IPS-15b (cell line): ENCODE data around the gene IL17B.
A peak's percentile ranks its signal among the peaks of the same experiment; 100 is the strongest.

Experiments
- H3K27me3 ChIP-seq: one replicate; pipeline ENCODE4 v1.6.1; 2013; ENCODE audit warnings: low read length; ENCODE audit not compliant: control insufficient read depth, insufficient read depth
- H3K36me3 ChIP-seq: one replicate; pipeline ENCODE4 v1.6.1; 2013; ENCODE audit warnings: low read length; ENCODE audit not compliant: control insufficient read depth, insufficient read depth
- H3K4me1 ChIP-seq: one replicate; pipeline ENCODE4 v1.6.1; 2013; ENCODE audit warnings: mild to moderate bottlenecking, low read length; ENCODE audit not compliant: control insufficient read depth, insufficient read depth
- H3K4me3 ChIP-seq: one replicate; pipeline ENCODE4 v1.5.1; 2013; ENCODE audit warnings: low read depth, low read length
- H3K9ac ChIP-seq: one replicate; pipeline ENCODE4 v1.6.1; 2013; ENCODE audit warnings: low read depth, mild to moderate bottlenecking, low read length
- H3K9me3 ChIP-seq: one replicate; pipeline ENCODE4 v1.6.1; 2013; ENCODE audit warnings: mild to moderate bottlenecking, low read length; ENCODE audit not compliant: control insufficient read depth, insufficient read depth

The IL17B gene

GRCh38 chr5:149370878-149371277 is 8.2 kb downstream of the IL17B start:
- peaks cover 2% of the 10 kb centered on the region for H3K4me1 ChIP-seq
- H3K9me3 ChIP-seq = no peaks in the 10 kb centered on the region
- H3K9ac ChIP-seq = no peak overlapping the region
- no peaks in the 10 kb centered on the region for H3K27me3 ChIP-seq
- no peaks in the 10 kb centered on the region for H3K36me3 ChIP-seq
- no peak overlapping the region for H3K4me3 ChIP-seq

- no peaks in the 10 kb centered on the region for H3K9me3 ChIP-seq
- H3K4me1 ChIP-seq = peaks cover 2% of the 10 kb centered on the region
- H3K4me3 ChIP-seq = no peak overlapping the region
- no peaks in the 10 kb centered on the region for H3K27me3 ChIP-seq
- no peaks in the 10 kb centered on the region for H3K36me3 ChIP-seq
- H3K9ac ChIP-seq = no peak overlapping the region
Observed at GRCh38 chr5:149367972-149368645, 11.0 kb downstream of the IL17B start.

DNA sequence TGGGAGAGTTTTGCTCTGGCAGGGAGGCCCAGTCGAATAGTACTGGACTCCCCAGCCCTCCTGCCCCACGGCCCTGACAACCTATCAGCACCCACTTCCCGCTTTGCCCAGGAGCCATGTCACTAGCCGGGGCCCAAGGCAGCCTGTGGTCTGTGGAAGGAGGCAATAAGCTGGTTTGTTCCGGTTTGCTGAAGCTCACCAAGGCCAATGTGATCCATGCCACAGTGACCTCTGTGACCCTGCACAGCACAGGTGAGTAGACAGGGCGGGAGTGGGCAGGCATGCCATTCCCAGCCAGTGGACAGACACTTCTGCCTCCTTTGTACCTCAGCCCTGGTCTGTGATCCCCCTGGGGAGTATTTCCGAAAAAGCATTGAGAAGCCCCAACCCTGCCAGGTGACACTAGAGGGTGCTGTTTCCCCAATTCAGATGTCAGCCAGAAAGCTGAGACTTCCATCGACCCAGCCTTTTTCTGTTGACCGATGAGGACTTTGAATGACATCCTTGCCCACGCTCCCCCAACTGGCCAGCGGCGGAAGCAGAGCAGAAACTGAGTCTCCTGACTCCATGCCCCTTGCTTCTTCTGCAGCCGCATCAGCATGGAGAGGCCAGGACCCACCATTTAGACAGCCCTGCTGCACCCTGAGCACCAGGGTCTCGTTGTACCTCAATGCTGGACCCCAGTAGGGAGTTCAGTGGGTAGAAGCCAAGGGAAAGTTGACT is 11.7 kb downstream of the IL17B start:
- H3K9me3 ChIP-seq = no peaks in the 10 kb centered on the region
- no peaks in the 10 kb centered on the region for H3K27me3 ChIP-seq
- H3K36me3 ChIP-seq = no peaks in the 10 kb centered on the region
- H3K9ac ChIP-seq = no peak overlapping the region
- no peak overlapping the region for H3K4me3 ChIP-seq
- H3K4me1 ChIP-seq = peaks cover 2% of the 10 kb centered on the region

- no peaks in the 10 kb centered on the region for H3K36me3 ChIP-seq
- H3K27me3 ChIP-seq = no peaks in the 10 kb centered on the region
- H3K4me1 ChIP-seq = peaks cover 2% of the 10 kb centered on the region
- no peaks in the 10 kb centered on the region for H3K9me3 ChIP-seq
- H3K4me3 ChIP-seq = no peak overlapping the region
- H3K9ac ChIP-seq = no peak overlapping the region
Observed at GRCh38 chr5:149366169-149366729, 12.8 kb downstream of the IL17B start.

- no peaks in the 10 kb centered on the region for H3K27me3 ChIP-seq
- no peak overlapping the region for H3K9ac ChIP-seq
- H3K36me3 ChIP-seq = no peaks in the 10 kb centered on the region
Observed at GRCh38 chr5:149365418-149365817, 13.7 kb downstream of the IL17B start.

DNA sequence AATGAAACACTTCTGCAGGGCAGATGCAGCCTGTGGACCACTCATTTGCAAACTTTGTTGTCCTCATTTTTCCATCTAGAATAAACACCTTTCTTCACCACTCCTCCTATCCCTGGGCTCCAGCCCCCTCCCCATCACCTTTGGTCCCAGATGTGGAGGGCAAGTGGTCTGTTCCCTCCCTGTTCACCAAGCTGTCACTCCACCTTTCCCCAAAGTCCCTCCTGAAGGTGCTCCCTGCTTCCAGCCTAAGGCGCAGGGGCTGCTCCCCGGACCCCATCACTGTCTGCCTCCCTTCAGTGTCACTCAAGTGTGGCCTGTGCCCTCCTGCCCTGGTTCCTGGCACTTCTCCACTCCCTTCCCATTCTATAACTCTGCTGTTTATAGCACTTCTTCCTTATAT is 14.4 kb downstream of the IL17B start:
- H3K4me3 ChIP-seq = no peak overlapping the region
- no peaks in the 10 kb centered on the region for H3K9me3 ChIP-seq
- no peaks in the 10 kb centered on the region for H3K27me3 ChIP-seq
- H3K9ac ChIP-seq = no peak overlapping the region
- peaks cover 2% of the 10 kb centered on the region for H3K4me1 ChIP-seq
- H3K36me3 ChIP-seq = no peaks in the 10 kb centered on the region

More at GRCh38 chr5:149365418-149365817, 13.7 kb downstream of the IL17B start:
- Histone ChIP-seq H3K4me1 (peaks cover 2% of the 10 kb centered on the region), H3K9me3 (no peaks in the 10 kb centered on the region), H3K4me3 (no peak overlapping the region)

DNA sequence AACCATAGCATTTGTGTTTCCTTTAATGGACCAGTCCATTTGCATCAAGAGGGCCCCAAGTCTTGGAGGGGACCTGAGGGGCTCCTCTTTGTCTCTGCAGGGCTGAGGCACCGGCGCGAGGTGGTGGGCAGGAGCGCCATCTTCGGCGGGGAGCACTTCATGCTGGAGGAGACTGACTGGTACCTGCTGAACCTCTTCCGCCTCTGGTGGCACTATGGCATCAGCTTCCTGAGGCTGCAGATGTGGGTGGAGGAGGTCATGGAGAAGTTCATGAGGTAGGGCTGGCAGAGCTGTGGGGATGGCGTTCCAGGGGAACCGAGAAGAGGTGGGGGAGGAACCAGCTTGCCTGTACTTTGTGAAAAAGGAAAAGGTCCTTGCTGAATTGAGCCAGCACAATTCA is 15.2 kb downstream of the IL17B start:
- H3K4me3 ChIP-seq = no peak overlapping the region
- peaks cover 2% of the 10 kb centered on the region for H3K4me1 ChIP-seq
- H3K27me3 ChIP-seq = no peaks in the 10 kb centered on the region
- H3K9ac ChIP-seq = no peak overlapping the region
- H3K36me3 ChIP-seq = no peaks in the 10 kb centered on the region
- H3K9me3 ChIP-seq = no peaks in the 10 kb centered on the region

GRCh38 chr5:149363358-149363757 is 15.7 kb downstream of the IL17B start:
- no peaks in the 10 kb centered on the region for H3K9me3 ChIP-seq
- H3K4me1 ChIP-seq = peaks cover 5% of the 10 kb centered on the region
- H3K9ac ChIP-seq = no peak overlapping the region
- no peaks in the 10 kb centered on the region for H3K36me3 ChIP-seq
- H3K27me3 ChIP-seq = peaks cover 4% of the 10 kb centered on the region
- no peak overlapping the region for H3K4me3 ChIP-seq

DNA sequence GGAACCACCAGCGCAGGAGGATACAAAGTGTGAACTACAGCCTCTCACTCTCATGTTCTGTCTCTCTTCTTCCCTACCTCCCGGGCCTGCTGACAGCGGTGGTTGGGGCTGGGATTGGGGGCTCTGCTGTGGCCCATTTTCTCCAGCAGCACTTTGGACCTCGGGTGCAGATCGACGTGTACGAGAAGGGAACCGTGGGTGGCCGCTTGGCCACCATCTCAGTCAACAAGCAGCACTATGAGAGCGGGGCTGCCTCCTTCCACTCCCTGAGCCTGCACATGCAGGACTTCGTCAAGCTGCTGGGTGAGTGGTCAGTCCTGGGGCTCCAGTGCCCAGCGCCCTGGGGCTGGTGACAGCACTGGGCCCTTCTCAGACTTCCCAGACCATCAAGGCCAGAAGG is 16.6 kb downstream of the IL17B start:
- H3K4me3 ChIP-seq = no peak overlapping the region
- no peaks in the 10 kb centered on the region for H3K9me3 ChIP-seq
- peaks cover 2% of the 10 kb centered on the region for H3K4me1 ChIP-seq
- H3K27me3 ChIP-seq = peaks cover 4% of the 10 kb centered on the region
- H3K9ac ChIP-seq = no peak overlapping the region
- H3K36me3 ChIP-seq = no peaks in the 10 kb centered on the region

GRCh38 chr5:149360272-149360671 is 18.8 kb downstream of the IL17B start:
- peaks cover 6% of the 10 kb centered on the region for H3K4me1 ChIP-seq
- no peaks in the 10 kb centered on the region for H3K36me3 ChIP-seq
- no peaks in the 10 kb centered on the region for H3K9me3 ChIP-seq
- no peak overlapping the region for H3K9ac ChIP-seq
- H3K4me3 ChIP-seq = no peak overlapping the region
- peaks cover 4% of the 10 kb centered on the region for H3K27me3 ChIP-seq

DNA sequence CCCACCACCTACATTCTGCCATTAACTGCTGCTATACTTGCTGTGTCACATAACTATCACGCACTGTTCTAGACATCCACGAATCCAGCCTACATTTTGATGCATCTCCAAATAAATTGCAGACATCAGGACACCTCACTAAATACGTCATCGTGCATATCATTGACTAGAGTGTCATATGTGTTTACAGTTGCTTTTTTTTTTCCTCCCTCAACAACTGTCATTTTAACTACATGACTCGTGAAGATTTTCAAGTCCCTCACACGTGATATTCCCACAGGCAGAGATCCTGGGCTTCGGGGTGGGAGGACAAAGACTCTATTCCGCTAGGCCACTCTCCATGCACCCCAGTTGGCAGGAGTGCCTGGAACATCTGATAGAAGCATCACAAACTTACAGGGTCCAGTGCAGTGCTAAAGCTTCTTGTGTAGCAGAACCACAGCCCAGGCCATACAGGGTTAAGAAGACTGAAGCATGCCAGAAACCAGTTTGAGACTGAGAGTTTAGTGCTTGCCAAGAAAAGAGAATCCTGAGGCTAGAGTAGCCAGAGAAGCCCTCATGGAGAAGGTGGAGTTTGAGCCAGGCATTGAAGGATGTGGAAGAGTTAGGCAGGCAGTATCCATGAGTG is 20.1 kb downstream of the IL17B start:
- Histone ChIP-seq H3K9me3 (no peaks in the 10 kb centered on the region), H3K36me3 (no peaks in the 10 kb centered on the region), H3K9ac (no peak overlapping the region), H3K4me1 (peaks cover 6% of the 10 kb centered on the region), H3K4me3 (peak overlapping the region; percentile 88), H3K27me3 (peaks cover 4% of the 10 kb centered on the region)
